ENCODE data around the gene NUTM2F. TPM values are rescaled to one million over a fixed set of nuclear protein-coding genes. Genes with fewer than 3 reads are reported as not detected.
"Not testable (repeated sequence)": the region's sequence is repeated elsewhere in the genome, so short reads cannot be mapped to it uniquely, and the experiment has no call there.

The NUTM2F gene
- total RNA-seq, 1 donor = not detected

DNA sequence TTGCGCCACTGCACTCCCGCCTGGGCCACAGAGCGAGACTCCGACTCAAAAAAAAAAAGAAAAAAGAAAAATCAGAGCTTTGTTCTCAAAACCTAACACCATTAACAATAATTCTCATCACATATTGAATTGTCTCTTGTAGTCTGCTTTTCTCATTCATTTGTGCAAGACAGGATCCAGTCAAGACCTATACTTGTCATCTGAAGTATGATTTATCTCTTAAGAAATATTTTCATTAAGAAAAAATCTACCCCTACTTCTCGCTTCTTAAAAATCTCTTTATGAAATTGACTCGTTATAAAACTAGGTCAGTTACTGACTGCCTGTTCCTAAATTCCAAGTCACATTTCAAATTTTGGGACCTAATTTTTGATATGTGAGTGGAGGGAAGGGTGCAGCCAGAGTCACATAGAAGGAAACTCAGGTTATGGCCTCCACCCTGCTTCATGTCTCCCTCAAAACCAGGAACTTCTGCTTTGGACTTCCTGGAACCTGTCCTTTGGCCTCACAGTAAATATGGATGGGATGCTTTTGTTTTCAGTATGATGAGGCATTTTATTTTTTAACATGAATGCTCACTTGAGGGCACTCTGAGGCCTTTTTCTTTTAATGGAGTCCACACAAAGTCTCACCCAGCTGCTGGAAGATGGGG lies 50.4 kb downstream of the NUTM2F start:
- no peak for DNase-seq (ENCODE audit: low read depth)
- H3K4me3 ChIP-seq (ENCODE audit: low read depth, low read length) = no peak overlapping the region
- TF ChIP-seq, protein P1, sequence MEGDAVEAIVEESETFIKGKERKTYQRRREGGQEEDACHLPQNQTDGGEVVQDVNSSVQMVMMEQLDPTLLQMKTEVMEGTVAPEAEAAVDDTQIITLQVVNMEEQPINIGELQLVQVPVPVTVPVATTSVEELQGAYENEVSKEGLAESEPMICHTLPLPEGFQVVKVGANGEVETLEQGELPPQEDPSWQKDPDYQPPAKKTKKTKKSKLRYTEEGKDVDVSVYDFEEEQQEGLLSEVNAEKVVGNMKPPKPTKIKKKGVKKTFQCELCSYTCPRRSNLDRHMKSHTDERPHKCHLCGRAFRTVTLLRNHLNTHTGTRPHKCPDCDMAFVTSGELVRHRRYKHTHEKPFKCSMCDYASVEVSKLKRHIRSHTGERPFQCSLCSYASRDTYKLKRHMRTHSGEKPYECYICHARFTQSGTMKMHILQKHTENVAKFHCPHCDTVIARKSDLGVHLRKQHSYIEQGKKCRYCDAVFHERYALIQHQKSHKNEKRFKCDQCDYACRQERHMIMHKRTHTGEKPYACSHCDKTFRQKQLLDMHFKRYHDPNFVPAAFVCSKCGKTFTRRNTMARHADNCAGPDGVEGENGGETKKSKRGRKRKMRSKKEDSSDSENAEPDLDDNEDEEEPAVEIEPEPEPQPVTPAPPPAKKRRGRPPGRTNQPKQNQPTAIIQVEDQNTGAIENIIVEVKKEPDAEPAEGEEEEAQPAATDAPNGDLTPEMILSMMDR (IDR thresholded peaks at IDR 0.05; ENCODE audit: insufficient read depth, low read depth, low read length) = no peak

DNA sequence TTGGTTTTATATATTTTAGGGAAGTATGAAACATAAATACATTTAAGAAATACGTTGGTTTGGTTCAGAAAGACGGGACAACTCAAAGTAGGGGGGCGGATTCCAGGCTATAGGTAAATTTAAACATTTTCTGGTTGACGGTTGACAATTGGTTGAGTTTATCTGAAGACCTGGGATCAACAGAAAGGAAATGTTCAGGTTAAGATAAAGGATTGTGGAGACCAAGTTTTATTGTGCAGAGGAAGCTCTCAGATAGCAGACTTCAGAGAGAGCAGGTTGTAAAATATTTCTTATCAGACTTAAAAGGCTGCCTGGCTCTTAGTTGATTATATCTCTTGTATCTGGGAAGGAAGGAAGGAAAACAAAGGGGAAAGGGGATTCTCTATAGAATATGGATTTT lies 51.4 kb downstream of the NUTM2F start:
- DNase-seq (ENCODE audit: low read depth); H3K4me3 ChIP-seq (ENCODE audit: low read depth, low read length): not testable (repeated sequence)

GRCh38 chr9:94270009-94270408 lies 58.4 kb downstream of the NUTM2F start:
- no peak overlapping the region for H3K4me3 ChIP-seq (ENCODE audit: low read depth, low read length)
- TF ChIP-seq, protein P1 (IDR thresholded peaks at IDR 0.05; ENCODE audit: insufficient read depth, low read depth, low read length) = no peak
- no peak for DNase-seq (ENCODE audit: low read depth)

- no peak overlapping the region for H3K4me3 ChIP-seq (ENCODE audit: low read depth, low read length)
- no peak for DNase-seq (ENCODE audit: low read depth)
- TF ChIP-seq, protein P1 (IDR thresholded peaks at IDR 0.05; ENCODE audit: insufficient read depth, low read depth, low read length) = no peak
Measured at GRCh38 chr9:94269264-94269663, 59.2 kb downstream of the NUTM2F start.

Other genes starting within 250 kb of the NUTM2F start
- gene PTPDC1, start 244.2 kb downstream of the NUTM2F start, total RNA-seq = 7.8 and 11.9 TPM in 2 replicates
- gene ZNF169, start 69.3 kb downstream of the NUTM2F start, total RNA-seq = 3.9 and 4.7 TPM in 2 replicates
- 0.43 and 0.64 TPM in 2 replicates for gene PCAT7, start 226.4 kb upstream of the NUTM2F start, total RNA-seq

Data from fibroblast of villous mesenchyme (primary cell).